Sigmoid colon (tissue), 7 donors: ENCODE data around the gene FUT6. TPM values are rescaled to one million over a fixed set of nuclear protein-coding genes. Genes with fewer than 3 reads are reported as not detected.

ENCODE experiments used
- DNase-seq: peaks from one replicate; pipeline ENCODE4 v3.0.0-alpha.2; 2019
- H3K27ac ChIP-seq, 4 donors: fragments of 200-600 bp; sonication (generic); one replicate each; pipeline ENCODE4 v1.5.1; 2016 to 2019; ENCODE audit warnings: mild to moderate bottlenecking in 1 of 4
- H3K27me3 ChIP-seq, 3 donors: fragments of 200-600 bp; sonication (generic); one replicate each; pipeline ENCODE4 v1.5.1; 2019; ENCODE audit warnings: mild to moderate bottlenecking in 1 of 3
- H3K36me3 ChIP-seq, 4 donors: fragments of 200-600 bp; sonication (generic); one replicate each; pipeline ENCODE4 v1.5.1; 2016 to 2019
- H3K4me1 ChIP-seq, 4 donors: fragments of 200-600 bp; sonication (generic); one replicate each; pipeline ENCODE4 v1.5.1; 2017 to 2019
- H3K4me3 ChIP-seq, 4 donors: fragments of 200-600 bp; sonication (generic); one replicate each; pipeline ENCODE4 v1.5.1; 2017 to 2019; ENCODE audit warnings: mild to moderate bottlenecking in 2 of 4, moderate library complexity in 1 of 4
- H3K9me3 ChIP-seq, 4 donors: fragments of 200-600 bp in 3 of 4; sonication (generic) in 3 of 4; one replicate each; pipeline versions ENCODE4 v1.5.1 to v1.6.1; 2013 to 2019
- CTCF ChIP-seq, 4 experiments: fragments of 450-650 bp in 3 of 4; fragments of 200-600 bp in 1 of 4; IDR thresholded peaks; one replicate each; pipeline ENCODE4 v1.5.1; 2016 to 2019; ENCODE audit warnings: antibody characterized with exemption in 4 of 4, mild to moderate bottlenecking in 3 of 4, moderate library complexity in 2 of 4
- EP300 ChIP-seq, 4 donors: sonication (generic); formaldehyde crosslinking; IDR thresholded peaks; one replicate each; pipeline ENCODE4 v1.6.1; 2017; ENCODE audit warnings: antibody characterized with exemption in 4 of 4
- POLR2A ChIP-seq, 2 donors: fragments of 450-650 bp; IDR thresholded peaks; one replicate each; pipeline ENCODE4 v1.6.1; 2016; ENCODE audit warnings: antibody characterized with exemption in 2 of 2, mild to moderate bottlenecking in 2 of 2, moderate library complexity in 2 of 2
- POLR2AphosphoS5 ChIP-seq, 4 donors: sonication (generic); formaldehyde crosslinking; IDR thresholded peaks; one replicate each; pipeline ENCODE4 v1.6.1; 2017; ENCODE audit warnings: antibody characterized with exemption in 4 of 4
- WGBS, 2 donors: extraction: QIAGEN DNeasy Blood & Tissue Kit; methylation state at CpG; one replicate each; pipeline ENCODE4 v1.1.7; 2013; 5-methylcytosine and 5-hydroxymethylcytosine counted together
- intact Hi-C: fragments of 100-400 bp; cut with DNase I; formaldehyde crosslinking; loops from one replicate; pipeline ENCODE4 v1.15.1; 2023
- polyA plus RNA-seq, 3 donors: library from polyadenylated mRNA; stranded (reverse); fragments of 200-250 nt; gene quantifications; one replicate each; pipeline ENCODE4 v1.2.3, GENCODE V29; 2013
- total RNA-seq, 4 donors: library from RNA; depleted of rRNA; stranded (reverse); fragments of >200 nt; gene quantifications; one replicate each; pipeline ENCODE4 v1.1.0, GENCODE V29; 2016
- donor health status: healthy with polysubstance abuse.
- donor health status: Bipolar disorder and iron deficiency.
- donor health status: healthy.

The FUT6 gene
- total and polyA plus RNA-seq, 7 donors = 14.8 to 61.1 (median 21.0) TPM; not detected in 4

- DNase-seq = no peak
- no peak overlapping the region for H3K27ac ChIP-seq
- intact Hi-C loops = no loop called here
- WGBS, 2 donors = 91 to 92% methylated on average over 12 of the region's 12 CpGs
- H3K9me3 ChIP-seq = no peaks in the 10 kb centered on the region
- no peaks in the 10 kb centered on the region for H3K27me3 ChIP-seq
- H3K4me1 ChIP-seq = peaks cover 0 to 26% (median 15%) of the 10 kb centered on the region in 4 donors
- TF ChIP-seq POLR2AphosphoS5 (IDR thresholded peaks at IDR 0.05) (no peak), CTCF (IDR thresholded peaks at IDR 0.05) (no peak), EP300 (IDR thresholded peaks at IDR 0.05) (no peak), POLR2A (IDR thresholded peaks at IDR 0.05) (no peak)
- H3K36me3 ChIP-seq = no peaks in the 10 kb centered on the region
- H3K4me3 ChIP-seq = no peak overlapping the region
Observed at GRCh38 chr19:5873617-5874199, 34.2 kb upstream of the FUT6 start.

GRCh38 chr19:5870986-5871394 is 31.5 kb upstream of the FUT6 start:
- 79 to 80% methylated on average over 12 of the region's 12 CpGs for WGBS, 2 donors
- H3K4me3 ChIP-seq = no peak overlapping the region
- no peak for TF ChIP-seq CTCF (IDR thresholded peaks at IDR 0.05)
- no peak for TF ChIP-seq POLR2A (IDR thresholded peaks at IDR 0.05)
- no peak for TF ChIP-seq EP300 (IDR thresholded peaks at IDR 0.05)
- peak; percentile 51 to 80 (median 60) for TF ChIP-seq POLR2AphosphoS5 (IDR thresholded peaks at IDR 0.05)
- H3K36me3 ChIP-seq = no peaks in the 10 kb centered on the region
- H3K9me3 ChIP-seq = no peaks in the 10 kb centered on the region
- H3K27me3 ChIP-seq = no peaks in the 10 kb centered on the region
- peaks cover 0 to 15% (median 7%) of the 10 kb centered on the region in 4 donors for H3K4me1 ChIP-seq
- H3K27ac ChIP-seq = peak overlapping the region in 2 of 4 donors; percentile 57 to 60
- no peak for DNase-seq
- intact Hi-C loops = no loop called here

GRCh38 chr19:5867201-5868136 is 28.0 kb upstream of the FUT6 start:
- no peak for DNase-seq
- Histone ChIP-seq H3K4me1 (peaks cover 0 to 12% (median 4%) of the 10 kb centered on the region in 4 donors), H3K36me3 (no peaks in the 10 kb centered on the region), H3K27ac (no peak overlapping the region), H3K4me3 (no peak overlapping the region), H3K27me3 (no peaks in the 10 kb centered on the region), H3K9me3 (no peaks in the 10 kb centered on the region)
- WGBS, 2 donors = 88% methylated on average over 31 of the region's 31 CpGs
- TF ChIP-seq CTCF (IDR thresholded peaks at IDR 0.05) (no peak), EP300 (IDR thresholded peaks at IDR 0.05) (no peak), POLR2A (IDR thresholded peaks at IDR 0.05) (no peak)
- intact Hi-C loops = no loop called here

GRCh38 chr19:5865772-5866171 is 26.3 kb upstream of the FUT6 start:
- Histone ChIP-seq H3K27me3 (no peaks in the 10 kb centered on the region), H3K27ac (no peak overlapping the region), H3K36me3 (no peaks in the 10 kb centered on the region), H3K4me3 (no peak overlapping the region), H3K9me3 (no peaks in the 10 kb centered on the region), H3K4me1 (peaks cover 0 to 1% (median under 1%) of the 10 kb centered on the region in 4 donors)
- TF ChIP-seq POLR2A (IDR thresholded peaks at IDR 0.05) = no peak
- intact Hi-C loops = no loop called here
- WGBS, 2 donors = 71 to 80% methylated on average over 11 of the region's 11 CpGs
- no peak for DNase-seq

- intact Hi-C loops = no loop called here
- TF ChIP-seq POLR2AphosphoS5 (IDR thresholded peaks at IDR 0.05) = no peak
- peak in 1 of 4 experiments; percentile 11 for TF ChIP-seq CTCF (IDR thresholded peaks at IDR 0.05)
- WGBS, 2 donors = 87 to 88% methylated on average over 14 of the region's 14 CpGs
Observed at GRCh38 chr19:5864725-5865486, 25.4 kb upstream of the FUT6 start.

More at GRCh38 chr19:5864725-5865486, 25.4 kb upstream of the FUT6 start:
- no peak for DNase-seq
- Histone ChIP-seq H3K27me3 (no peaks in the 10 kb centered on the region), H3K9me3 (no peaks in the 10 kb centered on the region), H3K4me1 (no peaks in the 10 kb centered on the region), H3K27ac (no peak overlapping the region), H3K36me3 (no peaks in the 10 kb centered on the region), H3K4me3 (no peak overlapping the region)
